GM19395 (cell line): ENCODE measurements around the gene DPYD.
"Not testable (repeated sequence)": the region's sequence is repeated elsewhere in the genome, so short reads cannot be mapped to it uniquely, and the experiment has no call there.

ENCODE experiments used
- ATAC-seq: cut with Tn5 transposase; IDR thresholded peaks from one replicate; pipeline ENCODE4 v1.9.1; 2021; ENCODE audit warnings: mild to moderate bottlenecking, moderate library complexity; ENCODE audit not compliant: unreplicated experiment

The DPYD gene

DNA sequence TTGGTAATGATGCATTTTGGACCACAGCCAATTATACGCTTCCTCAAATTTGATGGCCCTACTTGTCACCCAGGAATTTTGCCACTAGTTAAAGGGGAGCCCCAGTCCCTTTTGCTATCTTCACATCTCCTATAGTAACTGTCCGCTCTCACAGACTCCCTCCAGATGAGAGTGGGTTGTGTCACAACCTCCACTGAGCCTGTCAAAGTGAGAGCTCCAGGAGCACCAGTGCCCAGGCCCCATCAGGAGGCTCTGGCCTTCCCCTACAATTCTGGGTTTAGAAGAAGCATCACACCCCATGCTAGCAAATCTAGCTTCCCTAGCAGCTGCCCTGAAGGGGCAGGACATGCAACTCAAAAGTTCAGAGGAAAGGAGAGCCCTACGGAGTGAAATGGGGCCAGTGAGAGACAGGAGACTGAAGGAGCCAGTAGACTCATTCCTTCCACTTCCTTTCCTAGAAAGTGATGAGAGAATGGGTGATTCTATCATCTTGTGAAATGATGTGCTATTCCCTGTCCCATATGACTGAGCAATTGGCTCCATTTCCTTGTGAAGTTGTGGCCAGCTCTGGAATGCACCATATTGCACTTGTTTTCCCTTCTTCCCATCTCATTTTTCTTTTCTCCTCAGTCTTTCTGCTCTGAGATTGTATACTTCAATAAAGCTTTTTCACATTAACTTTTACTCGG is 541.3 kb downstream of the DPYD start:
- ATAC-seq: no peak

DNA sequence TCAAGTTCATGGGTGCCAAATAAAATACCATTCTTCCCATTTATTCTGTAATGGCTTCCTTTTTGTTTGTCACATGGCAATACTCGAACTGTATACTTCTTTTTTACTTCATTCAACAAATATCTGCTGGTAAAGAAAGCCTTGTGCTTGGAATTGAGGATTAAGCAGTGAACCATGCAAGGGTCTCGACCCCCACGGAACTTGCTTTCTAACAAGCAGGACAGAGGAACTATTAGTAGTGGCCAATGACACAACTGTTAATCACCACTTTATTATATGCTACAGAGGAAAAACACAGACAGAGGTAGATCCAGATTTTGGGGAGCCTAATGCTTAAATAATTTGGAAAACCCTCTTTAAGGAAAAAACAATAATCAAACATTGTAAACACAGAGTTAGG is 542.2 kb downstream of the DPYD start:
- ATAC-seq: no peak

DNA sequence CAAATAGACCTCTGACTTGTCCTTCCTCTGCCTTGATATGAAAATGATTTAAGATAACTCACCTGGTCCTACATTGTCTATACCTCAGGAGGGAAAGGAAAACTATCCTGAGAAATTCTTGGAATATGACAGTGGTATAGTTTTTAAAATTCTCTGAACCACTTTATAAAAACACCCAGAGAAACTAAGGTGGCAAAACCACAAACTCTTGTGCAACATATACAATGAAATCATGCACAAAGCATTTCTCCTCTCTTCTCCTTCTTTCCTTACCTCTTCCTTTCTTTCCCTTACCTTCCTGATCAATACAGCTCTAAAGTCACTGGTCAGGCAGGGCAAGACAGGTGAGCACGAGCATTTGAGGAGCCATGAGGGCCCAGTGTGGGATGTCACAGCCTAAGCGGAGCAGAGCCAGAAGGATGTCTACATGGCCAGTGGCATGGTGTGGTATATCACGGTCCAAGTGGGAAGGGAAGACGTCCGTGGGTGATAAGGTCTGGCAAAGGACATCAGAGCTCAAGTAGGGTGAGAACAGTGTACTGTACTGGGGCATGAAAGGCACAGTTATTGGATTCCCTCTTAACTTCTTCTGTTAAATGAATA is 543.3 kb downstream of the DPYD start:
- ATAC-seq: no peak

DNA sequence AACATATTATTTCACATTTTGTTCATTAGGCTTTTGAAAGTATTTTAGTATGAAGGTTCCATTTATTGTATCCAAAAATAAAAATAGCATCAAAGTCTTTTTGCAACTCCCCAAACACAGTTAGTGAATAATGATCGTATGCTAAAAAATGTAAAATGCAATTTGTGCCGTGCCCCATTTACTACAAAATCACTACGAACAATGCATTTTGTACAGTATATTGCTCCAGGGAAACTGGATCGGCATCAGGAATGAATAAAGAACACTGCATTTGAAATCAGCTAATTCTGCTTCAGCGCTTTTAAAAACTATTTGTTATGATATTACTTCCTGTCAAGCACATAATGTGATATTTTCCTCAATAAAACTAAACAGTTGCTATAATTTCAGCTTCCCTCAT is 547.8 kb downstream of the DPYD start:
- ATAC-seq: no peak

DNA sequence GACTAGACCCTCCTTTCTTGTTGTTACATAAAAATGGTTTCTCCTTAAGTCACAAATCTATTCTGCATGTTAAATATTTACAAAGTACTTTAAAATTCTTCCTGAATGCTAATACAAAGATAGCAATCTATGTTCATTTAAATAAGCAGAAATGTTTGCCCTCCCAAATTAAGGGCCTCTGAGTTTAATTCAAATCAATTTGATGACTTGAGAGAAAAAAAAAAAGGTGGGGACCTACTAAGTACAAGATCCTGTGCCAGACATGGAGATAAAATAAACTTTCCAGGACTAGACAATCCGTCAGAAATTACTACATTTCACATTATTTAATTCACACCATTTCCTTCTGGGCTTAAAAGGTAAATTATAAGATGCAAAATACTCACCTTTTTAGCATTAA is 548.3 kb downstream of the DPYD start:
- no peak for ATAC-seq

DNA sequence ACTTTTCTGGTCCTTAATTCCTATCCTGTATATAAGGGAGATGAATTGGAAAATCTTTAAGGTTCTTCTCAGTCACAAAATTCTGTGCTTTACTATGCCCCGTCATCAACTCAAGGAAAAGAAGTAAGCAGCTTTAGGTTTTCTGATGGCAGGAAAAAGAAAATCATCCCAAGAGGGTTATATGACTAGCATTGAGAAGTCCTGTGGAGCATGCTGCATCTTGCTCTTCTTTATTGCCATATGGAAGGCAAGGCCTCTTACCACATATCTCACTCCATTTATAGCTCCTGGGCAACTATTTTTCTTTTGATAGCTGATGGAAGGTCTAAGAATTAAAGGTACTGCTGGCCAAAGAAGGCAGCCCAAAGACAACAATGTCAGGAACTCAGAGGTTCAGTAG is 552.5 kb downstream of the DPYD start:
- no peak for ATAC-seq

DNA sequence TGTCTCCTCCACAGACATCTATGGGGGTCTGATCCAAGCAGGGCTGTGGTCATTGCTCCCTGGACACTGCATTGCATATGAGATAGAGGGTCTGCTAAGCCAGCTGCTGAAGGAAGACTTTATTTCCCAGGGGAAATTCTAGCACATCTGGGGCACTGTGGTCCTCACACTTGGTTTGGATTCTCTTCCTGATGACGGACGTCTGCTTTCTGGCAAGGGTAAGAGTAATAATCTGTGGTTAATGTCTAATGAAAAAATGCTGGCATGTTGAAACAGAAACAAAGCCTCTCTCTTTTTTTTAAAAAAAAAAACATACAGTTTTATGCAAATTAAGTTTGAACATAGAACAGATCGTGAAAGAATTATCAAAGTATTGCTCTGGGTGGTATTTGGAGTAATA is 553.9 kb downstream of the DPYD start:
- no peak for ATAC-seq

DNA sequence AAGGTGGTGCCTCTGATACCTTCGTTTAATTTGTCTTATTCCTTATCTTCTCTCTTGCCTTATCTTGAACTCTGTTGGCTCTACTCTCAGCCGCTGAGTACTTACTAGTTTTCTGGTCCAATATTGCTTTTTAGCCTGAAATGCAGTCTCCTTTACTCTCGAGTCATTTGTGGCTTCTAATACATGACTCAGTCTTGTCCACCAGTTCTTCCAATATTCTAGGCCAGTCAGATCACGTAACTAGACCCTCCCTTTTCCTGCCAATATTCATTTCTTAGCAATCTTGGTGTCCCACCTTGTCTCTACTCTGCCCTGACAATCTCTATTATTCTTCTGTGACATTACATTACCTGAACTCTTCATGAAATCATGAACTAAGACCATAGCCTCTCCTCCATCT is 555.8 kb downstream of the DPYD start:
- no peak for ATAC-seq

DNA sequence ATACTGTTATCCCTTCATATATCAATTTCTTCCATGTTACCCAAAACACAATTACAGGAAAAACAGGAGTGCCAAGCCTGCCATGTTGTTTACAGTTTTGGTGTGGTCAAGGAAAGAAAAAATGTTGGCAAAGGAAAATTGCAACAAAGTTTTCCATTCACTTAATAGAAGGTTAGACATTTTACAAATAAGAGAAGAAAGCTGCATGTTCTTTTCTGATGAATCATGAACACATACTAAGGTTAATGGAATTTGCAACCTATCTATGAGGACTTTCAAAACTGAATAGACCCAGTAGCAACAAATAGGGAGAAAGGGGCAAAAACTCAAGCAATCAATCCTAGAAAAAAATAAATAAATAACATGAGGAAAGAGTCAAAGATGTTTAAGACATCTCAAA is 556.7 kb downstream of the DPYD start:
- no peak for ATAC-seq

DNA sequence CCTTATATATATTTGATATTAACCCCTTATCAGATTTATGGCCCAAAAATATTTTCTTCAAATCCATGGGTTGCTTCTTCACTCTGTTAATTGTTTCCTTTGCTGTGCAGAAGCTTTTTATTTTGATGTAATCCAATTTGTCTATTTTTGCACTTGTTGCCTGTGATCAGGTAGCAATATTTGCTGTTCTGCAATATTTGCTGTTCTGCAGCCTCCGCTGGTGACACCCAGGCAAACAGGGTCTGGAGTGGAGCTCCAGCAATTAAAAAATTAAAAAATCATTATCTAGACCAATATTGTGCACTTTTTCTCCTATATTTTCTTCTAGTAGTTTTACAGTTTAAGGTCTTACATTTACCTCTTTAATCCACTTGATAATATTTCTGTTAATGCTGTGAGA is 564.5 kb downstream of the DPYD start:
- no peak for ATAC-seq

DNA sequence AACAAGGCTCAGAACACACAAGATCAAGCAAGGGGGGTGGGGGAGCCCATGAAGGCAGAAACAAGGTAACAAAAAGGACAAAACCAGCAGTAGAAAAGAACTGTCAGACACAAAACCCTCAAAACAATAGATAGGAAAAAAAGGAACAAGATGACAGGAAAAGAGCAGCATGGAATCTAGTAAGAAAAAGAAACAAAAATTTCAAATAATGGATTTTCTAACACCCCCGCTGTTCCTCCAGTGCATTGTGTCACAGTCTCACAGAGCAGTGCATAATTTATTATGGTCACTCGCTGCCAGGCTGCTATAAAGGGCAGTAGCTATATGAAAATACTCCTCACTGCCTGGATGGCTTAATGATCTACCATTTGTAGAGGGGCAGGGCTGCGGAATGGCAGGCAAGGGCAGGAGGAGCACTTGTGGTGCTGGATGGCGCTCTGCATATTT is 567.9 kb downstream of the DPYD start:
- no peak for ATAC-seq

DNA sequence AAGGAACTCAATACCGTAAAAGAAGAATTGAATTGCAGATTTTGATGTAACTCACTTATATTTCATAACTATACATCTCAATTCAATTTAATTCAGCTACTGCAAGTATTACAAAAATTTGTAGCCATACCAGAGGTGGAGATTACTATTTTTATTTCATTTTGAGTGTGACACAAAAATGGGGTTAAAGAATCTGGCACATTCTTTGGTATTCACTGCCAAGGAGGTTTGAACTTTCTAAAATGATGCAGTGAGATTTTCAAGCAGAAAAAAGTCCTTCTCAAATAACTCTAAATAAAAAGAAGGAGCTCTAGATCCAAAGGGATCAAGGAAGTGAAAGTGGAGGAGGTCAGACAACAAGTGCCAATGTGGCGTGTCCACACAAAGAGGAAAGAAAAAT is 569.0 kb downstream of the DPYD start:
- no peak for ATAC-seq

DNA sequence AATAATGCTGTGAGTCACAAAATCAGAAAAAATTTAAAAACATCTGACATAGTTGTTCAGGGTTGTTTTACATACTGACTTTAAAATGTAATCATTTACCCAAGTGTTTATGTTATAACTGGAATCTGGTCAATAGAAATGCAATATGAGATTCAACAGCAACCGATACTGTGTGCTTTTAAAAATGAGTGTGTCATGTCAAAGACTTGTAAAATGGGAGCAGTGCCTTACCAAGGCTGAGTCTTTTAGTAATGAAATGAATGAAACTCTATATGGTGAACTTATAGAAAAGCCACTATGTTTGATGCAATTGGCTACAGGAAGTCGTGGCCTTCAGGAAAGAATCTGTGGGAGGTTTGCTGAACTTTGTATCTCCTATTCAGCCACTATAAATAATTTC is 570.2 kb downstream of the DPYD start:
- ATAC-seq: no peak

DNA sequence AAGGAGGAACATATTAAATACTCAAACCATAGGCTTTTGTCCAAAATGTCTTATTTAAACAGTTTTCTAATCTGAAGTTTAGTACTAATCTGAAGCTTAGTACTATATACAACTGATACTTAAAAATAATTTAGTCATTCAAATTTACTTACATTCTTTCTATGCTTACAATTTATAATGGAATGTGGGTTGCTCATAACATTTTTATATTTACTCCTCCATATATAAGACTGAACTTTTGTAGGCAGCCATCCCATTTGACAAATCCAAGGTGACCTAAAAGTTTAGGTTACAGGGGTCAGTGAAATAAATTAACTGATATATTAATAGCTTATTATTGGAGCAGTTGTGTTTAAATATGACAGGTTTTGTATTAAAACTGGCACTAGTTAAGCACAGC is 570.6 kb downstream of the DPYD start:
- no peak for ATAC-seq

DNA sequence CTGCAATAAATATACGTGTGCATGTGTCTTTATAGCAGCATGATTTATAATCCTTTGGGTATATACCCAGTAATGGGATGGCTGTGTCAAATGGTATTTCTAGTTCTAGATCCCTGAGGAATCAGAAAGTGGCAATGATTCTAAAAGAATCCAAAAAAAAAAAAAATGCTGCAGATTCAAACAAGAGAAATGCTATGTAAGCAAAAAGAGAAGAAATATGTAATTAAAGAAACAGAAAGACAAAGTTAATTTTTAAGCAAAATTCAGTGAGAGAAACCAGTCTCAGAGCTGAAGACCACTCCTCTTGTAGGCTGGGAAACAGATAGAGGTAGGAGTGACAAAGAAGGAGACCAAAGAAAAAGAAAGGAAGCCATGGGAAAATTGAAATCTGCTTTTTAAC is 571.0 kb downstream of the DPYD start:
- ATAC-seq: not testable (repeated sequence)

DNA sequence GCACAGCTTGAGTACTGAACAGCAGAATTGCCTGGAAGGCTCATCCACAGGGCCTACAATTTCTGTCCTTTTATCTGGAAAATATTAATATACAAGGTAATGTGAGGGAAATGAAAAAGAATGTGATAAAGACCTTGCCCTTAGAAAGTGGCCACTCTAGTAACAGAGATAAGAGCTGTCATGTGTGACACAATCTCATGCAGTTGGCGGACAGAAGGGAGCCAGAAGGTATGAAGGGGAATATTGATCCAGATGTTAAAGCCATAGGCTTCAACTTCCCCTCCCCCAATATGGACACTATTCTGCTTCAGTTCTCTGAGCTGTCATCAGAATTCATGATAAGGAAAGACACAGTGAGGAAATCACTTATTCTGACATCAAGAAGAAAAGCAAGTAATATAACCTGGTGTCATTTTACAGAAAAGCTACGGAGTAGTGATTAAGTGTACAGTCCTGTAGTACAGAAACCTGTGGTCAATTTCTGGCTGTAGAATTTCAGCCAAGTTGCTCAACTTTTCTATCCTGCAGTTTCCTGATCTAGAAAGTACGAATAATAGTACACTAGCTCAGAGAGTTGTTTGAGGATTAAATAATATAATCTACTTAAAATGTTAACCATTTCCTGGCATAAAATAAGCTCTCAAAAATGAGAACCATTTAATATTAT is 572.1 kb downstream of the DPYD start:
- ATAC-seq: no peak

DNA sequence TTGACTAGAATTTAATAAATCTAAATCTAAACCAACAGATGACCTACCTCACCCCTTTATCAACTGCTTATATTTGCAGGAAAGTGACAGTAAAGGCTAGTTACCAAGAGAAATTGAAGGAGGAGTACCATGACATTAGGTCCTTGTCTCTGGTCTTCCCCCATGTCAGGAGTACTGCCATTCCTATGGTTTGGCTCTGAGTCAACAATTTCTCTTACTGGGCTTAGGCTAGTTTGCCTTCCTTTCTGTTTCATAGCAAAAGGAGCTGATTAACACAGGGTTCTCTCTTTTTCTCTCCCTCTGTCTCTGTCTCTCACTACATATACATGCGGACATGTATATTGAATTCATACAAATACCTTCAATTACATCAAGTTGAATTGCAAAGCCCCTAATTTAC is 579.9 kb downstream of the DPYD start:
- ATAC-seq: no peak

DNA sequence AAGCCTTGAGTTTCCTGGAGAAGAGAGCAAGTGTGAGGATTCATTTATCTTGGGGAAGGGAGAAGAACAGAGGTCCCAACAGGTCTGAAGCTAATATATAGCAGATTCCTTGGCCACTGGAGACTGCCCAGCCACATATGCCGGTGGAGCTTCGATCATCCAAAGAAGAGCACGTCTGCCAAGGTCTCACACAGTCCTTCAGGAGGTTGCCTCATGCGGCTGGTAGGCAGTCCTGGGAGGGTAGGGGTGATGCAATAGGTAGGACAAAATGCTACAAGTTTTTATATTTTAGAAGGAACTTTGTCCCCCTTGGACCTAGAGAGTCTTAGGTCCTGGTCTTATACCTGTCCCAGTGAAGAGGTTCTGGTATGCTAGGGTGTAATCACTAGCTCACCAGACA is 582.5 kb downstream of the DPYD start:
- no peak for ATAC-seq

DNA sequence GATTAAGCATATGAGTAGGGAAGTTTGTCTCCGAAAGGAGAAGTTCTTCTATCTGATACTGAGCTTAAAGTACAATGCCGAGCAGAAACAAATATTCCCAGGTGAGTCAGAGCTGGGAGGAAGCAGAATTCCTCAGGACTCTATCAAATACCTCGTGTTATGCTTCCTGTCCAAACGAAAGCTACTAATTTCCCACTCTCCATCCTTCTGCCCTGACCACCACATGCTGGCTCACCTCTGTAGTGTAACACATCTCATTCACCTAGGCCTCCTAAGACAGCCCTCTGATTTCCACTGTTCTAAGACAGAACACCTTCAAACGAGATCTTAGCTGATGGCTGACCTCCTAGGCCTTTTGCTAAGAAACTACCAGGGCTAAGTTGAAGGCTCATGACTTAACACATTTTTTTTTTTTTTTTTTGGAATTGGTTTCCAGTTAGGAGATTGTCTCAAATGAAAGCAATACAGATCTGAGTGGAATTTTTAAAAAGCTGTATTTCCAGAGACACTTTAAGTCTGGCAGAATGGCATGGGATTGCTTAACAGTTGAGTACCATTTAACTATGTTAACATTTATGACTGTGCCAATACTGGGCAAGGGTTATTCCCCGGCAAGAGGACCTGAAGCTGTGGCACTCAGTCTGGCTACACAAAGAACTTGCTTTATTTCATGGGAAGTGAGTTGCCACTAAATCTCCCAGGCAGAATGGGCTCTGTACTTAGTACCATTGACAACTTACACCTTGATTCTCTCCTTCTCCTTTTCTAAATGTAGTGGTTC is 583.4 kb downstream of the DPYD start:
- ATAC-seq: no peak

DNA sequence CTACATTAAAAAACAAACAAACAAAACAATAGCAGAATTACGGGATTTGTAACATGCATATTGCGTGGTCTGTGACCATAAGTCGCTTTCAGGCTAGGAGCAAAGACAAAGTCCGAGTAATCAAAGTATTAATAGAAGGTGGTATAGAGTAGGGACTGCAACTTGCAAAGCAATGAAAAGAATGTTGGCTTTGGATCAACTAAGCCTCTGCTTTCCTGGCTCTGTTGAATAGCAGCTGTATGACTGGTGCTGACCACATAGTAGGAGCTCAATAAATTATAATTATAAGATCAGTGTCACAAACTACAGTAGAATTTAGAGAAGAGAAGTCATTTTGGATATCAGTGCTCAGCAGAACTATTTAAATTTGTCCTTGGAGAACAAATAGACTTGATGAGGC is 586.4 kb downstream of the DPYD start:
- ATAC-seq: no peak

DNA sequence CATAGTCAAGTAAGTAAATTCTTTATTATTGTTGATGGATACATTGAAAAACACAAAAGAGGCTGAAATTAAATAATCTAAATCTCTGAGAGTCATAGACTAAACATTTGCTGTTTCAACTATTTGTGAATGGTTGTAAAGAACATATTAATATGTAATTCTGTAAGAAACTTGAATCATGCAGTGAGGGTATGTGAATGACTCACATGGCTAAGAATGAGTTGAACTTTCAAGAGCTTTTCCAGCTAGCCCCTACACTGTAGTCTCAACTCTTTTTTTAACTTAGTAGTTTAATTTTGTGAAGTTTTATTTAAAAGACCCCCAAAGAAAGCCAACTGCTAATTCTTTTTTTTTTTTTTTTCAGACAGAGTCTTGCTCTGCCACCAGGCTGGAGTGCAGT is 588.1 kb downstream of the DPYD start:
- no peak for ATAC-seq

DNA sequence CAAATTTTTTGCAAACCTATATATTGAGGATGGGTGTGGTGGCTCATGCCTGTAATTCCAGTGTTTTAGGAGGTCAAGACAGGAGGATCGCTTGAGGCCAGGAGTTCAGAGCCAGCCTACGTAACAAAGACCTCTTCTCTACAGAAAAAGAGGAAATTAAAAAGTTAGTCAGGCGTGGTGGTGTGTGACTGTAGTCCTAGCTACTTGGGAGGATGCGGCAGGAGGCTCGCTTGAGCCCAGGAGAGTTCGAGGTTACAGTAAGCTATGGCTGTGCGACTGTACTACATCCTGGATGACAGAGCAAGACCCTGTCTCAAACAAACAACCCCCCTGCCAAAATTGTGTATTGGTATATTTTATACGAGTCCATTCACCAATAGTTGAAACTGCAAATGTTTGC is 589.7 kb downstream of the DPYD start:
- no peak for ATAC-seq
